Neural cell (in vitro differentiated cells): ENCODE measurements around the gene MACROH2A2. TPM values are rescaled to one million over a fixed set of nuclear protein-coding genes. Genes with fewer than 3 reads are reported as not detected.

Experiments used
- H2AFZ ChIP-seq: fragments of 200-600, 300-800 bp; sonication (generic), shearing (Covaris generic); 2 replicates; pipeline ENCODE4 v1.6.0; 2014; ENCODE audit warnings: low read depth, mild to moderate bottlenecking, antibody characterized with exemption, low read length, moderate library complexity
- H3F3A ChIP-seq: fragments of 200-600 bp; shearing (Covaris generic); 2 replicates; pipeline ENCODE4 v1.6.1; 2016; ENCODE audit warnings: mild to moderate bottlenecking, moderate library complexity, mixed read lengths, antibody characterized with exemption, low read length; ENCODE audit not compliant: insufficient read depth, poor library complexity, severe bottlenecking
- H3K27ac ChIP-seq: fragments of 200-600, 300-800 bp; sonication (generic), shearing (Covaris generic); 2 replicates; pipeline ENCODE4 v1.5.1; 2014; ENCODE audit warnings: mild to moderate bottlenecking, low read length, moderate library complexity
- H3K27me3 ChIP-seq: fragments of 300-800, 200-600 bp; sonication (generic), shearing (Covaris generic); 2 replicates; pipeline ENCODE4 v1.6.0; 2014; ENCODE audit warnings: mild to moderate bottlenecking, low read depth, low read length, moderate library complexity; ENCODE audit not compliant: insufficient read depth
- H3K36me3 ChIP-seq: fragments of 300-800, 200-600 bp; sonication (generic), shearing (Covaris generic); 2 replicates; pipeline ENCODE4 v1.5.1; 2014; ENCODE audit warnings: mild to moderate bottlenecking, antibody characterized with exemption, low read length, moderate library complexity; ENCODE audit not compliant: insufficient read depth
- H3K4me2 ChIP-seq: fragments of 300-800, 200-600 bp; sonication (generic), shearing (Covaris generic); 2 replicates; pipeline ENCODE4 v1.6.0; 2014; ENCODE audit warnings: mild to moderate bottlenecking, low read length
- H3K4me3 ChIP-seq: fragments of 300-800, 200-600 bp; sonication (generic), shearing (Covaris generic); 2 replicates; pipeline ENCODE4 v1.5.1; 2014; ENCODE audit warnings: mild to moderate bottlenecking, low read length, moderate library complexity
- H3K79me2 ChIP-seq: fragments of 200-600 bp; shearing (Covaris generic); replicated peaks from 2 replicates; pipeline ENCODE4 v1.6.0; 2014; ENCODE audit warnings: mild to moderate bottlenecking, low read length, moderate library complexity; ENCODE audit not compliant: insufficient read depth
- H3K9ac ChIP-seq: fragments of 300-800, 200-600 bp; sonication (generic), shearing (Covaris generic); 2 replicates; pipeline ENCODE4 v1.6.1; 2016; ENCODE audit warnings: mild to moderate bottlenecking, low read length, mixed read lengths
- H3K9me2 ChIP-seq: fragments of 200-600 bp; shearing (Covaris generic); 2 replicates; pipeline ENCODE4 v1.6.1; 2016; ENCODE audit warnings: mild to moderate bottlenecking, low read length, mixed read lengths; ENCODE audit not compliant: insufficient read depth
- H3K9me3 ChIP-seq: fragments of 200-600, 300-800 bp; sonication (generic), shearing (Covaris generic); 2 replicates; pipeline ENCODE4 v1.6.1; 2016; ENCODE audit warnings: mild to moderate bottlenecking, mixed run types, low read length, moderate library complexity, mixed read lengths
- H4K20me1 ChIP-seq: fragments of 200-600 bp; shearing (Covaris generic); 2 replicates; pipeline ENCODE4 v1.6.1; 2016; ENCODE audit warnings: mild to moderate bottlenecking, mixed run types; ENCODE audit not compliant: insufficient read depth
- CTCF ChIP-seq: fragments of 450-650 bp; IDR thresholded peaks from 2 replicates; pipeline ENCODE4 v1.5.1; 2014; ENCODE audit warnings: antibody characterized with exemption, mild to moderate bottlenecking, moderate library complexity; ENCODE audit not compliant: poor library complexity, severe bottlenecking
- EP300 ChIP-seq: fragments of 450-650 bp; conservative IDR thresholded peaks from 2 replicates; pipeline ENCODE4 v1.6.1; 2014; ENCODE audit warnings: antibody characterized with exemption, mild to moderate bottlenecking, moderate library complexity; ENCODE audit not compliant: poor library complexity, severe bottlenecking
- EZH2 ChIP-seq: fragments of 200-600, 300-800 bp; shearing (Covaris generic), sonication (generic); IDR thresholded peaks from 2 replicates; pipeline ENCODE4 v1.6.1; 2014; ENCODE audit warnings: antibody characterized with exemption, low read length, borderline replicate concordance, mild to moderate bottlenecking; ENCODE audit not compliant: insufficient read depth, poor library complexity, severe bottlenecking
- MXI1 ChIP-seq: fragments of 450-650 bp; conservative IDR thresholded peaks from 2 replicates; pipeline ENCODE4 v1.6.1; 2014; ENCODE audit warnings: antibody characterized with exemption, mild to moderate bottlenecking; ENCODE audit not compliant: poor library complexity, severe bottlenecking
- POLR2AphosphoS5 ChIP-seq: IDR thresholded peaks from 2 replicates; pipeline ENCODE4 v1.6.1; 2012
- RAD21 ChIP-seq: fragments of 450-650 bp; conservative IDR thresholded peaks from 2 replicates; pipeline ENCODE4 v1.6.1; 2014; ENCODE audit warnings: antibody characterized with exemption, mild to moderate bottlenecking, moderate library complexity
- REST ChIP-seq: IDR thresholded peaks from 2 replicates; pipeline ENCODE4 v1.6.1; 2012; ENCODE audit warnings: borderline replicate concordance
- SMC3 ChIP-seq: fragments of 450-650 bp; conservative IDR thresholded peaks from 2 replicates; pipeline ENCODE4 v1.6.1; 2014; ENCODE audit warnings: antibody characterized with exemption, mild to moderate bottlenecking, moderate library complexity; ENCODE audit not compliant: poor library complexity
- TAF1 ChIP-seq: IDR thresholded peaks from 2 replicates; pipeline ENCODE4 v1.6.1; 2012; ENCODE audit warnings: low read depth
- polyA plus RNA-seq: library from polyadenylated mRNA; depleted of rRNA; stranded (reverse); fragments of >200 nt; gene quantifications from 2 replicates; pipeline ENCODE4 v1.2.3, GENCODE V29; 2014

The MACROH2A2 gene
- polyA plus RNA-seq, 1 donor from 2014 or later: 173 TPM

- H3K9me3 ChIP-seq: no peaks in the 10 kb centered on the region
- no peaks in the 10 kb centered on the region for H3K9me2 ChIP-seq
- H3K9ac ChIP-seq: no peak overlapping the region
- no peak for TF ChIP-seq CTCF
- no peak for TF ChIP-seq SMC3
- TF ChIP-seq REST: no peak
- TF ChIP-seq POLR2AphosphoS5: no peak
- H3K36me3 ChIP-seq: no peaks in the 10 kb centered on the region
- no peak overlapping the region for H3K4me3 ChIP-seq
- no peaks in the 10 kb centered on the region for H4K20me1 ChIP-seq
- H3F3A ChIP-seq: no peaks in the 10 kb centered on the region
- no peak overlapping the region for H3K4me2 ChIP-seq
- H3K27me3 ChIP-seq: no peaks in the 10 kb centered on the region
- H3K79me2 ChIP-seq: no peaks in the 10 kb centered on the region
- H2AFZ ChIP-seq: no peak overlapping the region
- H3K27ac ChIP-seq: no peak overlapping the region
These were observed 21.4 kb upstream of the MACROH2A2 start for GRCh38 chr10:70031215-70031614.

- H3K9ac ChIP-seq: no peak overlapping the region
- no peaks in the 10 kb centered on the region for H3K36me3 ChIP-seq
- no peaks in the 10 kb centered on the region for H3F3A ChIP-seq
- no peaks in the 10 kb centered on the region for H3K79me2 ChIP-seq
- H3K9me3 ChIP-seq: no peaks in the 10 kb centered on the region
- TF ChIP-seq REST: no peak
- TF ChIP-seq POLR2AphosphoS5: no peak
- TF ChIP-seq EP300: no peak
- TF ChIP-seq RAD21: no peak
- no peak for TF ChIP-seq TAF1
- TF ChIP-seq SMC3: no peak
- no peak for TF ChIP-seq EZH2
- no peak for TF ChIP-seq MXI1
- TF ChIP-seq CTCF: no peak
- H2AFZ ChIP-seq: no peak overlapping the region
- no peak overlapping the region for H3K4me3 ChIP-seq
- H3K27ac ChIP-seq: no peak overlapping the region
- H3K27me3 ChIP-seq: no peaks in the 10 kb centered on the region
- H3K9me2 ChIP-seq: no peaks in the 10 kb centered on the region
- H4K20me1 ChIP-seq: no peaks in the 10 kb centered on the region
- no peak overlapping the region for H3K4me2 ChIP-seq
These were observed 19.9 kb upstream of the MACROH2A2 start for GRCh38 chr10:70032667-70033289.
